ENCODE results near the gene NUDT9. TPM values are rescaled to one million over a fixed set of nuclear protein-coding genes. Genes with fewer than 3 reads are reported as not detected.
"Not testable (repeated sequence)": the region's sequence is repeated elsewhere in the genome, so short reads cannot be mapped to it uniquely, and the experiment has no call there.

NUDT9 gene
- total RNA-seq, 1 donor from 2014 or later = 12.9 TPM

DNA sequence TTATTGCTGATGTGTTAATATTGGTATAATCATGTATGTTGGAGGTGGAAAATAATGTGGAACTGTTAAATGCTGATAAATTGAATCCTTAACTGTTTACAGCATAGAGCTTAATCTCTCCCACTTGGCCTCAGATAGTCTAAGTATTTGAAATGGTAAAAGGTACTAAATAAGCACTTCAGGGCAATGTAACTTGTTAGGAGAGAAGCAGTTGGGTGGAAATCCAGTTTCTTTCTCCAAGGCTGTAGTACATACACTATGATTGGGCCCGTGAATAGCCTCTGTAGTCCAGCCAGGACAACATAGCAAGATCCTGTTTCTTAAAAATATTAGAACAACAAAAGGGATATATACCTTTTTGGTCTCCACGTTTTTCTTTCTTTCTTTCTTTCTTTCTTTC, 39.7 kb downstream of the NUDT9 start:
- ATAC-seq = no peak

DNA sequence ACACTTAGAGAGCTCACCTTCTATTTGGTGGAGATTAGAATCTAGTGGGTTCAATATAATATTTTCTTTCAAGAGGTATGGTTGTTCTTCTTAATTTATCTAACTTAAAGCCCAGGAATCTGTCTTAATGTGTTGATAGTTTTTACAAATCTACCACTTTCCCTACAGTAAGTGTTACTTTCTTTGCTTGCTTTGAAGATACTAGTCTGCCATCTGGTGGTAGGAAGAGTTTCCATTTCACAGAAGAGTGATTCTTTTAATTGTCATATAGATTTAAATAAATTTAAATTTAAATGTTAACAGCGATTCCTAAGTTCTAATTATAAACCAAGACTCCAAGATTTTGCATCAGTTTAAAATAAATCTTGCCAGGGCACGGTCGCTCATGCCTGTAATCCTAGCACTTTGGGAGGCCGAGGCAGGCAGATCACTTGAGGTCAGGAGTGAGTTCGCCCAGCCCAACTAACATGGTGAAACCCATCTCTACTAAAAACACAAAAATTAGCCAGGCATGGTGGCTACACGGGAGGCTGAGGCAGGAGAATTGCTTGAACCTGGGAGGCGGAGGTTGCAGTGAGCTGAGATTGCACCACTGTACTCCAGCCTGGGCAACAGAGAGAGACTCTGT, 43.5 kb downstream of the NUDT9 start:
- peak; percentile 42 for ATAC-seq

DNA sequence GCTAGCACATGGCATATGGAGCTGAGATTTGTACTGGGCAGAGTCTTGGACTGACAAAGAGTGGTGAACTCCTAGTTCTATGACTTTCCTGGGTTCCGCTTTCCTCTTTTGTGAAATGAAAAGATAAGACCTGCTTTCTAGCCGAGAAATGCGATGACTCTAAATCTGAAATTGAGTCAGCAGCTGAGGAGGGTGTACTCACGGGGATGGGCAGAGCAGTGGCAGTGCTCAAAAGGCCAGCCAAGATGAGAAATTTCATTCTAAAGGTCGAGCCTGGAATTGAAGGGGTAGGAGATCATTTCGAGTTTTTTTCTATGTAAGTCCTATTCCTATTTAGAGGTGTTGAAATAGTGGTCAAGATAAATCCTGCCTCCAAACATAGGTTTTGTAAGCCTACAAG, 47.0 kb downstream of the NUDT9 start:
- no peak for ATAC-seq

DNA sequence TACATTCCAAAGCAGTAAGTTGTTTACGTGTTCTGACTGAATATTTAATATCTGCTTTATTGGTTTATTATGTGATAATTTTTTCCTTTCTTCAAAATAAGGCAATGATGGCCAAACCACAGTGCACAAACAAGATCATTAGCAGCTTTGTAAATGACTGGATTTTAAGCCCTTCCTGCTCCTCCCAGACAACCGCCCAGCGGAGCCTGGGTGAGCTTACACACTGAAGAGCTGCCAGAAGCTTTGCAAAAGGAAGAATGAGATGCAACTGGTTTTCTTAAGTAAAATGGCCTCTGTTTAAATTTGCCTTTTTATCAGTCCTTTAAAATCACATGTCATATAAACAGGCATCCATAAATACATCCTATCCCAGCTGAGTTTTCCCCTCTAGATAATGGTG, 54.6 kb downstream of the NUDT9 start:
- no peak for ATAC-seq

DNA sequence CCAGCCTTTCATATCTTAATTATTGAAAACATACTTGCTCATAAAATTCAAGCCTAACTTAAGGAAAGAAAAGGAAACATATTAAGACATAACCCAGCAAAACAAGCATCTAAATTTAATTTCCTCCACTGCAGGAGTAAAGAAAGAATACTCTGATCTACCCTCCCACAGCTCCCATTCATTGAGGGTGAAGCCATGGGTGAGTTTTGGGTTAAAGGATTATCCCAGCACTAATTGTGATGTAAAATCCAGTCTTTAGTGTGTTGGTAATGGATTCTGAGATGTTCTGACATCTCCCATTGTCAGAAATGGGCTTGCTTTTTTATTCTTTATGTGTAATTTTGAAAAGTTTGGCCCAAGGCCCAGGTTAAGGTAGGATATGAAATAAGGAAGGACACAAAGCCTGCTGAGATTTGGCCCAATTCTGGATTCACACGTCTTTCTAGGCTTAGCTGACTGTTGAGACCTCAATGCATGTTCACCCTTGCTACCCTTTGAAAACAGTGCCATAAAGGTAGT, 56.4 kb downstream of the NUDT9 start:
- no peak for ATAC-seq

DNA sequence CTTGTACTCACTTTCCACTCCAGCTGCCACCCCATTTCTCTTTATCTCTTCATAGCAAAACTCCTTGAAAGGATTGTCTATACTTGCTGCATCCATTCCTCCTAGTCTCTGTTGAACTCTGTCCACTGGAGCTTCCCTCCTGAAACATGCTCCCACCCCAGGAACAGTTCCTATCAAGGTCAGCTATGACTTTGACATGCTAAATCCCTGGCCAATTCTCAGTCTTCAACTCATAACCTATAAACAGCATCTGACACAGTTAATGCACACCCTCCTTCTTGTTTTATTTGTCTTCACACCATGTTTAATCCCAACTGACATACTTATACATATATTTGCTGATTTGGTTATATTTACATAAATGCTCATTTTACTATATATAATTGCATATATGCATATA, 59.0 kb downstream of the NUDT9 start:
- no peak for ATAC-seq

DNA sequence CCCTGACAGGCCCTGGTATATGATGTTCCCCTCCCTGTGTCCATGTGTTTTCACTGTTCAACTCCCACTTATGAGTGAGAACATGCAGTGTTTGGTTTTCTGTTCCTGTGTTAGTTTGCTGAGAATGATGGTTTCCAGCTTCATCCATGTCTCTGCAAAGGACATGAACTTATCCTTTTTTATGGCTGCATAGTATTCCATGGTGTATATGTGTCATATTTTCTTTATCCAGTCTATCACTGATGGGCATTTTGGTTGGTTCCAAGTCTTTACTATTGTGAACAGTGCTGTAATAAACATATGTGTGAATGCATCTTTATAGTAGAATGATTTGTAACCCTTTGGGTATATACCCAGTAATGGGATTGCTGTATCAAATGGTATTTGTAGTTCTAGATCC, 60.9 kb downstream of the NUDT9 start:
- ATAC-seq = not testable (repeated sequence)

DNA sequence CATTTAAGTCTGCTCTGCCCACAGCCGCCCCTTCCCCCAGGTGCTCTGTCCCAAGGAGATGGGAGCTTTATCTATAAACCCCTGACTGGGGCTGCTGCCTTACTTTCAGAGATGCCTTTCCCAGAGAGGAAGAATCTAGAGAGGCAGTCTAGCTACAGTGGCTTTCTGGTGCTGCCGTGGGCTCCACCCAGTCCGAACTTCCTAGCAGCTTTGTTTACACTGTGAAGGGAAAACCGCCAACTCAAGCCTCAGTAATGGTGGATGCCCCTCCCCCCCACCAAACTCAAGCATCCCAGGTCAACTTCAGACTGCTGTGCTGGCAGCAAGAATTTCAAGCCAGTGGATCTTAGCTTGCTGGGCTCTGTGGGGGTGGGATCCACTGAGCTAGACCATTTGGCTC, 66.3 kb downstream of the NUDT9 start:
- not testable (repeated sequence) for ATAC-seq

DNA sequence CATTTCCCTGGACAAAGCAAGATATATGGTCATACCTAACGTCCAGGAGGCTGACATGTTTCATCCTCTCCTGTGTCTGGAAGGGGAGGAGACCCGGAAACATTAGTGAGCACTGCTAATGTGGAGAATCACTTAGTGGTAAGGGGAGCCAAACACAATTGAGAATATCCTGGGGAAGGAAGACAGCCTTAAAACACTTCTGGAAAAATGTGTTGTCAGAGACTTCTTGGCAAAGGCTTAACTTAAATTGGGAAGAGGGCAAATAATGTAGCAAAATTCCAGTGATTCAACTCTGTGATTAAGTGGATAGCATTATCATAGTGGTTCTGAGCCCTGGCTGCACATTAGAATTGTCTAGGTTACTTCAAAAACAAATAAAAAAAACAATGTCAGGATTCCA, 67.3 kb downstream of the NUDT9 start:
- peak; percentile 35 for ATAC-seq

DNA sequence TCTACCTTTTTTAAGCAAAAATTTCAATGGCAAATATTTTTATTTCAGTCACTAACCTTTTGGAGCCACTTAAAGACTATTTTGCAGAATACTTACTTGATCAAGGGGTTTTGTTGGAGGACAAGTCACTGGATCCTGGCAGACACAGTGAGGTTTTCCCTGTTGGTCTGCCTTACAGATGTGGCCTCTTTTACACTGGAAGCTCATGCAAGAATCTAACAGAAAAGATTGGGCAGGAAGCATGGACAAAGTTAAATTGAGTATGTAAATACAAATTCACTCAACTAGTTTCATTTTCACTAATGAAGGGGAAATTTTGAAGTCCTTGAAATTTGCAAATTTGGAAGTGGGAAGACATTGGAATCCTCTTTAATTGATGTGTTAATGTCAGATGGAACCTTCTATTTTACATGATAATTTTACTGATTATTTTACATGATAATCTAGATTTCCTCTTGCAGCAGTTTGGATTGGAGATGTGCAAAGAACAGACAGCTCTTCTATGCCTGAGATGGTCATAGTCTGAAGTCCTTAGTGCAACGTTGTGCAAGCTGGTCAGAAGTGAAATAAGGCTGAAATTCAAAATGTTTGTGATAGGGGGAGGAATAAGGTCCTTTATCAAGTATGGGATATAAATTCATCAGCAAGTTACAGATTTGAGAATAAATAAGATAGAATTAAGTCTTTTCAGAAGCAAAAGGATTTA, 68.4 kb downstream of the NUDT9 start:
- no peak for ATAC-seq

DNA sequence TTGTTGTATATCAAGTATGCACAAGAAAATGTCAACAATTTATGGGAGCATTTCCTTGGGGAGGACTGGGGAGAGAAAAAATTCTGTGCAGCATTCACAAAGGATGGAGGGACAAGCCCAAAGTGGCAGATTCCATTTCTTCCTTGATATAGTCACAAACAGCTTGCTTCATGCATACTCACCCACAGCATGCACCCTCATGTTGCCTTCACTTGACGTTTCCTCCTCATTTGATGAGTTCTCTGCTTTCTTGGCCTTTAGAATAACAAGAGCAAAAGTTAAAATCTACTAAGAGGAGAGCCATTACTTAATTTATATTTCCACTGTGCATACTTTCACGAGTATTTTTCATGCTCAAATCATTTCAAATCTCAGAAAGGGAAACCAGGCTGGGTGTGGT, 69.1 kb downstream of the NUDT9 start:
- no peak for ATAC-seq

DNA sequence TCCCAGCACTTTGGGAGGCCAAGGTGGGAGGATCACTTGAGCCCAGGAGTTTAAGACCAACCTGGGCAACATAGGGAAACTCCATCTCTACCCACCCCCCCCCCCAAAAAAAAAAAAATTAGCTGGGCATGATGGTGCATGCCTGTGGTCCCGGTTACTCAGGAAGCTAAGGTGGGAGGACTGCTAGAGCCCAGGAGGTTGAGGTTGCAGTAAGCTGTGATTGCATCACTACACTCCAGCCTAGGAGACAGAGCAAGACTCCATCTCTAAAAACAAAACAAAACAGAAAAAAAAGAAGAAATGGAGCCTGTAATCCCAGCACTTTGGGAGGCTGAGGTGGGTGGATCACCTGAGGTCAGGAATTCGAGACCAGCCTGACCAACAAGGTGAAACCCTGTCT, 69.5 kb downstream of the NUDT9 start:
- not testable (repeated sequence) for ATAC-seq

DNA sequence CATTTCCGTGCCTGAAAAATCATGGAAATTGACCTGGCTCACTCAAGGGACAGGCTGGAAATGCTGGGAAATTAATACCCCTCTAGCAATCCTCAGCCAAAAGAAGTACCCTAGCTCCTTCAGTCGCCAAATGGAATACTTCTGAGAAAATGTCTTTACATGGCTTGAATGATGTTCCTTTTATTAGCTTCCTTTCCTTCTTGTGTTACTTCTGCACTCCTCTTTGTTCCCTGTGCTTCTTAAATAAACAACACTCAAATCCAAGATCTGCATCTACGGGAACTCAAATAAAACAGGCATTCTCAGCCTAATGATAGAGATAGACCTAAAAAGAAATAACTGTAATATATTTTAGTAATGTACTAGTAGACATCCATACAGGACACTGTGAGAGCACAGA, 70.7 kb downstream of the NUDT9 start:
- no peak for ATAC-seq

DNA sequence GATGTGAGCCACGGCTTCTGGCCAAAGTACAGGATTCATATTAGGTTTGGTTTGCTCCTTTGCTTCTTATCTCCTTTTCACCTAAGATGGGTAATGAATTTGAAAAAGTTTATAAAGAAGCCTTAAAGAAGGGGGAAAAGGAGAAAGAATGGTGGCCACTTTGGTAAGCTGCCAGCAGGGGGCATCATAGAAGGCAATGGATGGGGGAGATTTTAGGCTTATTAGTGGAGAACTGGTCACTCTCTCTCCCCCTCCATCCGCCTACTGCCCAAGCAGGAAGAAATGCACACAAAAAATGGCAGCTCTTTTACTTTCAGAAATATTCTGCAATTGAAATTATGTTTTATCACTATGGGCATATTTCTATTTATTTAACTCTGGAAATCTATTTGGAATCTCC, 74.8 kb downstream of the NUDT9 start:
- ATAC-seq = no peak

DNA sequence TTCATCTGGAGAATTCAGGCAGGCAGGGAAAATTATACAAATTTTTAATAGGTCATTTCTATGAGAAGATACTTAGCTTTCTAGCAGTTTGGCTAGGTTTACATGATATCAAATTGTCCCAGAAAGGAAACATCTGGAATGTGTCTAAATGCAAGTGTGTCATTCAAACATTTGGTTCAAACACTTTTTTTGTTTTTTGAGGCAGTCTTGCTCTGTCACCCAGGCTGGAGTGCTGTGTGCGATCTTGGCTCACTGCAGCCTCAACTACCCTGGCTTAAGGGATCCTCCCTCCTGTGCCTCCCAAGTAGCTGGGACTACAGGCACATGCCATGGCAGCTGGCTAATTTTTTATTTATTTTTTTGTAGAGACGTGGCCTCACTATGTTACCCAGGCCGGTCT, 75.2 kb downstream of the NUDT9 start:
- ATAC-seq = no peak

DNA sequence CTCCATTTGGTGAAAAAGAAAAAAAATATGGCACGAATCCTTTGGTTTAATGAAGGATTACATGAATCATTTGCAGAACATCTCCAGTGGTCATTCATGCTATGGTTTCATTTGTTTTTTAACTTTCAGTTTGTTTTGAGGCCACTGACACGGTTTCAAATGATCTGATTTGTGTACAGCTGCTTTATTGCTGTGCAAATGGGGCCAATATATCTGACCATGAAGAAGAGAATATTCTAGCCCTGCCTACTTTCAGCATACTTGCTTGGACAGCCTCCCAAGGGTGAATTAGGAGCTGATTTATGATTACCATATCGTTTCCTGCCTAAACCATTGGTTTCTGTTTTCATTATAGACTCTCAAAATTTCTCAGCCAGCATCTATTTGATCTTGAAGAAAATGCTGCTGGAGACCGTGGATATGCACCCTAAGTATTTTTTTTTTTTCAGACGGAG, 76.1 kb downstream of the NUDT9 start:
- ATAC-seq = no peak

DNA sequence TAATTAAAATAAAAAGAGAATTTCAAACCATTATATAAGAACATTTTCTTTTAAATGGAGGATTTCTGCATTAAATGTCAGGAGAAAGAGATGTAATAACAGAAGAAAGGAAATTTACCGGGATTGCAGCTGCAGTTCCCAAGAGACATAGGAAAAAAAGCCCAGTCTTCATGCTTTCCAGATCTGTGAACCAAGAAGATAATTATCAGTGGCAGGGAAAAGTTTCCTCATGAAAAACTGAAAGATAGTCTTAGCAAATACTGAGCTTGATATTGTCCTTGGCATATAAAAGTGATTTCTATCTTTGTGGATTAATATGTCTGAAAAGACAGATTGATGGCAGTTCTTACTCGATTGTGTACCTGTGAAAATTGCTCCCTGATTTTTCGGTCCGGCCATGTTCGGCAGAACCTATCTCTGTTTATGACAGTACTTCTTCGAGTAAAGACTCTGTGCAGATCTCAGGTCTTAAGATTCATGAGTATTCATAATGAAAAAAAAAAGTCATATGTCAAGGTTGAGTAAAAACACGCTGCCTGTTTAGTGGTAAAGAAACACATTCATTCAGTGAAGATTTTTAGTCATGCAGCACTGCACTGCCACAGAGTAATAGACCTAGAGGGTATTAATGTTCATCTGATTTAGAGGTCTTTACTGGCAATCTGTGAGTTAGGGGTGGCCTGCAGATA, 77.2 kb downstream of the NUDT9 start:
- no peak for ATAC-seq

DNA sequence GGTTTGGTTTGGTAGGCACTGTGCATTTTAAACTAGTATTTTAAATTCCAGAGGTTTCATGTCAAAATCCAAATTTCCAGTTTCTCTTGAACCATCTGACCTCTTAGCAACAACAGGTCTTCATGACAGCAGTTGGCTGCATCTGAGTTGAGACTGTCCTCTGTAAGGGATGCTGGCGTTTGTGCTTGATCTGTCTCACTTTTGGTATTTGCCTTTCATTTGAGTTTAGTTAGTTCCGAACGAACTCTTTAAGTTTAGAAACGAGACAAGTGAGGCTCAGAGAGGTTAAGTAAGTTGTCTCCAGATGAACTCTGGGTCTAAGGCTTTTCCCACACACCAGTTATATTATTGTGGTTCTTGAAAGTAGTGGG, 77.7 kb downstream of the NUDT9 start:
- ATAC-seq = no peak

DNA sequence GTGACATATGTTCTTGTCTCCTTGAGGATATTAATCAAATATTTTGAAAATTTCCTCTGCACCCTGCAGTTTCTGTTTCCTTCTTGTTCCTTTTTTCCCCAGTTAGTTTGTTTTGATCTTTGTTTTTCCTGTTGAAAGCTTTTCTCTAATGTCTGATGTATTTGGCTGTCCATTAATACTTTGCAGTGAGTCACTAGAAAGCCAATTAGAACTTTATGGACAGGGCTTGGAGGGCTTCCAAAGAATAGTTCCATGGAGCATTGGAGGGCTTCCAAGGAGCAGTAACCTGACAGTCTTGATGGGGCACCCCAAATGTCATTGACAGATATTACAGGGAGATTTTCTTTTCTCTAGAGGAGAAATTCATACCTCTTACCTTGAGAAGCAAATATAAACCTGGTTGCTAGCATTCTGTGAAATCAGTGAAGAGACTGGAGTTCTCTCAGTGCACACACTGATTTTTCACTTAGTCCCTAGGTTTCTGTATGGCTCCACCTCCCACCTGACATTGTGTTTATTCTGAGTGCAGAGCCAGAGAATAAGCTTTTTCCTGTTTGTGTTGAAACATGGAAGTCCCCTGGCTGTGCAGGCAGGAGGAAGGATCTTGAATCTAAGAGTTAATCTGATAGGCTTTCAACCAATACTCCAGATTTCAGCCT, 80.3 kb downstream of the NUDT9 start:
- peak; percentile 46 for ATAC-seq

DNA sequence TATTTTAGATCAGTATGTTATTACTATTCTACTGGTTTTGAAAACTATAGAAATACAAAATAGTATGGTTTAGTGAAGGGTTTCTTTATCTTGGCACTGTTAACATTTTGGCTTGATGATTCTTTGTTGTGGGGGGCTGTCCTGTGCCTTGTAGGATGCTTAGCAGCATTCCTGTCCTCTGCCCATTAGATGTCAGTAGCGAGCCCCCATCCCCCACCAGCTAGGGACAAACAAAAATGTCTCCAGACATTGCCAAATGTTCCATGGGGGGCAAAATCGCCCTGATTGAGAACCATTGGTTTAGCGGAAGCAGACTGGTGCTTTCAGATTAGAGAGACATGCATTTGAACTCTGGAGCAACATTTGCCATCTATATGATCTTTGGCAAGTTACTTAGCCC, 83.5 kb downstream of the NUDT9 start:
- ATAC-seq = no peak

DNA sequence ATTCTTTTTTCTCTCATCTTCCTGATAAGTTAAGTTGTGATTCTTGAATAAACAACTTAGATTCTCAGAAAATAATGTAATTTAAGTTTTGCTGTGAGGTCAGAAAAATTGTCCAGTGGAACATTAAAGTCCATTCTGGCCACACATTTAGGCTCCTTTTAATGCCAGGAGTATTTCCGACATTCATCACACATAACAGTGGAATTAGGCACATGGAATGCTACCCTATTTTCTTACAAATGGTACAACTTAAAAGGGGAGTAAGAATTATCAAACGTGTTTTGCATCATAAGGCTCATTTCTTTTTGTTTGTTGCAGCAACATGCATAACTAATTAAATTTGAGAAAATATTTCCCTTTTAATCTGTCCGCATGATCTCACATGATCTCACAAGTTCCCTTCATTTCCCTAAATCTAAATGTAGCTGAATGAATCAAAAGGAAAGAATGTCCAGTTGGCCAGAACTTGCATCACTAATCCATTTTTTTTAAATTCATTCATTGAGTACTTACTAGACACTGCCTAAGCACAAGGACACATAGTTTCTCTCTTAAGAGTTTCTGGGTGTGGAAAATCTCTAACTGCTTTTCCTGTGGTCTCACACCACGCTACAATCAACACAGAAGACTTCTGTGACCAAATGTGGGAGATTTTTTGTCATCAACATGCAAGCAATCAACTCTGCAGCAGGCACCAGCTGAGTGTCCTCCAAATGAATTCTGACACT, 84.8 kb downstream of the NUDT9 start:
- no peak for ATAC-seq

Data from esophagus mucosa (tissue), 1 donor.